ENCODE results near the gene BTBD8.

Gene BTBD8

DNA sequence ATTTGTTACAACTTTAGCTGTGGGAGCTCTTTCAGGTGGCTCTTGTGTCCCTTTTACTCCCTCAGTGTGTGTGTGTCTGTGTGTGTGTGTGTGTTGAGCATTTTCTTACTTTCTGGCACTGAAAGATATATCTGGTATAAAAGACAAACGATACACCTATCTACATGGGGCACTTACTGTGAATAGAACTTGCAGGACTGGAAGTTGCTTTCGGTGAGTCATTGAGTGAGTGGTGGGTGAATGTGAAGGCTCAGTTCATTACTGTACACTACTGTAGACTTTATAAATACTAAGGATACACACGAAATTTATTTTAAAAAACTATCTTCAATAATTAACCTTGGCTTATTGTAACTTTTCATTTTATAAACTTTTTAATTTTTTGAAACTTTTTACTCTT lies 38.7 kb downstream of the BTBD8 start:
- H3K9ac ChIP-seq (ENCODE audit: low read length), result no peak overlapping the region
- no peaks in the 10 kb centered on the region for H3F3A ChIP-seq (ENCODE audit: insufficient read depth, low read length)
- no peaks in the 10 kb centered on the region for H3K79me2 ChIP-seq (ENCODE audit: insufficient read depth, low read length)
- no peaks in the 10 kb centered on the region for H3K9me3 ChIP-seq (ENCODE audit: low read length)
- H3K27ac ChIP-seq (ENCODE audit: low read depth, low read length, poor library complexity, severe bottlenecking), result no peak overlapping the region
- H3K36me3 ChIP-seq (ENCODE audit: insufficient read depth, low read length), result no peaks in the 10 kb centered on the region
- no peaks in the 10 kb centered on the region for H3K27me3 ChIP-seq (ENCODE audit: insufficient read depth, low read length)
- TF ChIP-seq, protein P1, sequence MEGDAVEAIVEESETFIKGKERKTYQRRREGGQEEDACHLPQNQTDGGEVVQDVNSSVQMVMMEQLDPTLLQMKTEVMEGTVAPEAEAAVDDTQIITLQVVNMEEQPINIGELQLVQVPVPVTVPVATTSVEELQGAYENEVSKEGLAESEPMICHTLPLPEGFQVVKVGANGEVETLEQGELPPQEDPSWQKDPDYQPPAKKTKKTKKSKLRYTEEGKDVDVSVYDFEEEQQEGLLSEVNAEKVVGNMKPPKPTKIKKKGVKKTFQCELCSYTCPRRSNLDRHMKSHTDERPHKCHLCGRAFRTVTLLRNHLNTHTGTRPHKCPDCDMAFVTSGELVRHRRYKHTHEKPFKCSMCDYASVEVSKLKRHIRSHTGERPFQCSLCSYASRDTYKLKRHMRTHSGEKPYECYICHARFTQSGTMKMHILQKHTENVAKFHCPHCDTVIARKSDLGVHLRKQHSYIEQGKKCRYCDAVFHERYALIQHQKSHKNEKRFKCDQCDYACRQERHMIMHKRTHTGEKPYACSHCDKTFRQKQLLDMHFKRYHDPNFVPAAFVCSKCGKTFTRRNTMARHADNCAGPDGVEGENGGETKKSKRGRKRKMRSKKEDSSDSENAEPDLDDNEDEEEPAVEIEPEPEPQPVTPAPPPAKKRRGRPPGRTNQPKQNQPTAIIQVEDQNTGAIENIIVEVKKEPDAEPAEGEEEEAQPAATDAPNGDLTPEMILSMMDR (IDR thresholded peaks at IDR 0.05; ENCODE audit: low read length), result no peak
- TF ChIP-seq EZH2 (IDR thresholded peaks at IDR 0.05; ENCODE audit: borderline replicate concordance, low read length), result no peak
- H3K4me2 ChIP-seq (ENCODE audit: low read length), result no peak overlapping the region
- no peaks in the 10 kb centered on the region for H3K9me2 ChIP-seq (ENCODE audit: low read depth, low read length)
- no peaks in the 10 kb centered on the region for H4K20me1 ChIP-seq (ENCODE audit: insufficient read depth, low read length)
- H3K4me1 ChIP-seq (ENCODE audit: insufficient read depth, low read length, severe bottlenecking), result peaks cover 4% of the 10 kb centered on the region
- H3K4me3 ChIP-seq (ENCODE audit: low read depth, low read length, poor library complexity, severe bottlenecking), result no peak overlapping the region
- no peak overlapping the region for H2AFZ ChIP-seq (ENCODE audit: low read length)

DNA sequence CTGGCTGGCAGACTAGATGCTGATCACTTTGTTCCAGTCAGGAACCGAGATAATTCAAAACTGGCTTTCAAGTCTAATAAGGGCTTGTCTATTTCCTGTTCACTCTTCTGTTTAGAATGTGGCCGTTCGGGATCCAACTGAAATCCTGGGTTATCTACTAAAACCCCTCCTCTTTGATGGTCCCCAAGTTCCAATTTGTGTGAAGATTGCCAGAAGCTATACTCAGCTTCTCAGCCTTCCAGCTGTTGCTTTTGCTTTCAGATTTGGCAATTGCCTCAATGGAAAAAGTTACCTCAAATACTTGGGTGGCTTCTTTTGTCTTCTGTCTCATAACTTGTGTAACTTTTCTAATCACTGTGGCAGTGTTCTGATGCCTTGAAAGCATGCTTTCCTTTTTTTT lies 43.7 kb downstream of the BTBD8 start:
- Histone ChIP-seq H3K27me3 (ENCODE audit: insufficient read depth, low read length) (no peaks in the 10 kb centered on the region), H3K9me2 (ENCODE audit: low read depth, low read length) (no peaks in the 10 kb centered on the region), H3K4me3 (ENCODE audit: low read depth, low read length, poor library complexity, severe bottlenecking) (no peak overlapping the region), H3K4me1 (ENCODE audit: insufficient read depth, low read length, severe bottlenecking) (no peaks in the 10 kb centered on the region), H4K20me1 (ENCODE audit: insufficient read depth, low read length) (no peaks in the 10 kb centered on the region), H3K9me3 (ENCODE audit: low read length) (no peaks in the 10 kb centered on the region), H3K9ac (ENCODE audit: low read length) (no peak overlapping the region), H3K27ac (ENCODE audit: low read depth, low read length, poor library complexity, severe bottlenecking) (no peak overlapping the region), H3K79me2 (ENCODE audit: insufficient read depth, low read length) (no peaks in the 10 kb centered on the region), H3K4me2 (ENCODE audit: low read length) (no peak overlapping the region), H2AFZ (ENCODE audit: low read length) (no peak overlapping the region), H3F3A (ENCODE audit: insufficient read depth, low read length) (no peaks in the 10 kb centered on the region), H3K36me3 (ENCODE audit: insufficient read depth, low read length) (no peaks in the 10 kb centered on the region)
- TF ChIP-seq, protein P1 (IDR thresholded peaks at IDR 0.05; ENCODE audit: low read length), result no peak
- no peak for TF ChIP-seq EZH2 (IDR thresholded peaks at IDR 0.05; ENCODE audit: borderline replicate concordance, low read length)

DNA sequence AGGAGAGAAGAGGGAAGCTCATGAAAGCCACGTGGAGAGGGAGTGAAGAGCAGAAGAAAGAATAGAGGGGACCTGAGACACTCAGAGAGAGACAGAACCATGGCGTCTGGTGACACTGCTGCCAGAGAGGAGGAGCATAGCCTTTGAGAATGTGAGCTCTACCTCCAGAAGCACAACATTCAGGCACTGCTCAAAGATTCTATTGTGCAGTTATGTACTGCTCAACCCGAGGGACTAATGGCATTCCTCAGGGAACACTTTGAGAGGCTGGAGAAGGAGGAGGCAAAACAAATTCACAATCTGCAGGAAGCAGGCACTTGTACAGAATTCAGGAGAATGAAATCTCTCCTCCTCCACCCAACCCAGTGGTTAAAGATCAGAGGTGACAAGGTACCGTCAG lies 45.1 kb downstream of the BTBD8 start:
- H3K79me2 ChIP-seq (ENCODE audit: insufficient read depth, low read length), result no peaks in the 10 kb centered on the region
- no peaks in the 10 kb centered on the region for H3K9me3 ChIP-seq (ENCODE audit: low read length)
- H3K4me3 ChIP-seq (ENCODE audit: low read depth, low read length, poor library complexity, severe bottlenecking), result no peak overlapping the region
- no peak overlapping the region for H3K9ac ChIP-seq (ENCODE audit: low read length)
- no peak overlapping the region for H2AFZ ChIP-seq (ENCODE audit: low read length)
- H3K27me3 ChIP-seq (ENCODE audit: insufficient read depth, low read length), result no peaks in the 10 kb centered on the region
- TF ChIP-seq EZH2 (IDR thresholded peaks at IDR 0.05; ENCODE audit: borderline replicate concordance, low read length), result no peak
- TF ChIP-seq, protein P1 (IDR thresholded peaks at IDR 0.05; ENCODE audit: low read length), result no peak
- no peak overlapping the region for H3K27ac ChIP-seq (ENCODE audit: low read depth, low read length, poor library complexity, severe bottlenecking)
- no peak overlapping the region for H3K4me2 ChIP-seq (ENCODE audit: low read length)
- H4K20me1 ChIP-seq (ENCODE audit: insufficient read depth, low read length), result no peaks in the 10 kb centered on the region
- H3K9me2 ChIP-seq (ENCODE audit: low read depth, low read length), result no peaks in the 10 kb centered on the region
- H3F3A ChIP-seq (ENCODE audit: insufficient read depth, low read length), result no peaks in the 10 kb centered on the region
- no peaks in the 10 kb centered on the region for H3K4me1 ChIP-seq (ENCODE audit: insufficient read depth, low read length, severe bottlenecking)
- H3K36me3 ChIP-seq (ENCODE audit: insufficient read depth, low read length), result no peaks in the 10 kb centered on the region
